NOMO-1 treated with dmso at 0.1 percent for 144 hours (cell line): ENCODE measurements around the gene SERPINH1.

Source experiments
- DNase-seq: peaks from one replicate; lab custom pipeline; 2025; ENCODE audit not compliant: unreplicated experiment; lab: John Stamatoyannopoulos, UW

SERPINH1 gene

GRCh38 chr11:75594211-75594610 is 32.2 kb downstream of the SERPINH1 start:
- no peak for DNase-seq

- no peak for DNase-seq
Observed at GRCh38 chr11:75595429-75595828, 33.4 kb downstream of the SERPINH1 start.

DNA sequence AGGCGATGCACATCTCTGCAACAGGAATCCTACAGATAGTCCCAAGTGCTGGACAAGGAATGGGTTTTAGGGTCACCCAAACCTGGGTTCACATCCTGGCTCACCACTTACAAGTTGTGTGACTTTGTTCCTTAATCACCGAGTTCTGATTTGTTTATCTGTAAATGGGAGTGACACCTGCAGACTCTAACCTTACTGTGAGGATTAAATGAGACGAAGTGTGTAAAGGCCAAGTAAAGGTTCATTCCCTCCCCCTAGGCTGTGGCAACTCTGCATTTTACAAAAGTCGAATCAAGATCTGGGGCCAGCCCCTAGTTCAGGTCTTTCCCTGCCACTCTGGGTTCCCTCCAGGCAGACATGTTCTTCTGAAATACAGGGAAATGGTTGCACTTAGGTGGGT is 34.9 kb downstream of the SERPINH1 start:
- no peak for DNase-seq

GRCh38 chr11:75597636-75598035 is 35.6 kb downstream of the SERPINH1 start:
- no peak for DNase-seq

DNA sequence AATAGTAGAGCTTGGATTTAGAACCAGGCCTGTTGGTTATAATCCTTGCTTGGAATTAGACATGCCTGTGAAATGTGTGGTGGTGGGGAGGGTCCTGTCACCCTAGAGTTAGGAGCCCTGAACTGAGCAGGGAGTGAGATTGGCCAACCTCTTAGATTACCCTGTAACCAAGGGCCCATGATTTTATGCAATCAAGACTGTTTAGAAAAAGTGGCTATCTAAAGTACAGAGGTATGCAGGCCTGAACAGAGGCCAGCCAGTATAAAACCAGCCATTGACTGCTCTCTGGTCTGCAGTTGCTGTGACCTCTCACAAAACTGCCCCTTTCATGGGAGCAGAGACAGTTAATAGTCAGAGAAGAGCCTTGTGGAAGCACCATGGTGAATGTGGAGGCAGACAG is 36.2 kb downstream of the SERPINH1 start:
- no peak for DNase-seq

DNA sequence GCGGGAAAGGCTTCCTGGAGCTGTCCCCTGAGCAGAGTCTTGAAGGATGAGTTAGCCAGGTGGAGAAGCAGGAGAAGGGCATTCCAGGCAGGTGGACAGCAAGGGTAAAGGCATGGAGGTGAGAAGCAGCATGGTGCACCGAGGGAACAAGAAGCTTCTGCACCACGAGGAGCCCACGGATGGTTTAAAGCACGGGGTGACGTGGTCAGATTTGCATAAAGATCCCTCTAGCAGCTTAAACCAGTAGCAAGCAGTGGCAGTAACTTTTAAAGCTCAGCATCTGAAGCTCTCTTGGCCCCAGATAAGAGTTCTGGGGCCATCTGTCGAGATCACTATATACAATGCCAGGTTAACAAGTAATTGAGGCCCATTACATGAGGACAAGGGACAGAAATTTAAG is 36.8 kb downstream of the SERPINH1 start:
- no peak for DNase-seq

GRCh38 chr11:75600356-75600755 is 38.3 kb downstream of the SERPINH1 start:
- no peak for DNase-seq

DNA sequence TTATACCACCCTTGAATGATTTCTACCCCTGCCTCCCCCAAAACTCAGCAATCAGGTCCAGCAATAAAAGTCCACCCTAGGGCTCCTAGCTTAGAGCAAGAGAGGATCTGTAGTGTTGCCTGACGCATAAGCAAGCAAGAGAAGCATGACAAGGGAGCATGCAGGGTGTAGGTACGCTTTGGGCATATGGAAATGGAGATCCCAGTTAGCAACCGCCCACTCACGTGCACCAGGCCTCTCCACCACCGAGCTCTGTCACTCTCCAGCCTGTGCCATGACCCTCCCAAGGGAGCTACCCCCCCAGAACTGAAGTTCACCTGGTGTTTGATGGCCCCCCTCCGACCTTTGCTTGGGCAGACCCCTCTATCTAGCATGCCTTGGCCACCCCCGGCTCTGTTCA is 39.4 kb downstream of the SERPINH1 start:
- no peak for DNase-seq

DNA sequence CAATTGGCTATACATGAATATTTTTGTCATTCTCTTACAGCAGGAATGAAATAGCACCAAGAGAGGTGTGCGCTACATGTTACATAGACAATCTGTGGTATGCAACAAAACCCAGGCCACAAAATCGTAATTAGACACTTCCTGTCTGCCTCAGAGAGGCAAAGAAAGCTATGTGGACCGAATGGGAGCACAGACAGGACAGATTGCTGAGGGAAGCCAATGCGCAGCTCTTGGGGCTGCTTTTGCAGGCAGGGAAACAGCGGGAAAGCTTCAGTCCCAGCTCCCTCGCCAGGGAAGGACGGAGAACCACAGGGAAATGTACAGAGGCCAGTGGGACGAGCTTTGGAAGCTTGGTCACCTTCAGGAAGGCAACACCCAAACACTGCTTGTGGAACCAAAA is 40.9 kb downstream of the SERPINH1 start:
- peak; percentile 38 for DNase-seq

- no peak for DNase-seq
Observed at GRCh38 chr11:75603791-75604736, 42.0 kb downstream of the SERPINH1 start.

GRCh38 chr11:75606099-75606498 is 44.0 kb downstream of the SERPINH1 start:
- no peak for DNase-seq

DNA sequence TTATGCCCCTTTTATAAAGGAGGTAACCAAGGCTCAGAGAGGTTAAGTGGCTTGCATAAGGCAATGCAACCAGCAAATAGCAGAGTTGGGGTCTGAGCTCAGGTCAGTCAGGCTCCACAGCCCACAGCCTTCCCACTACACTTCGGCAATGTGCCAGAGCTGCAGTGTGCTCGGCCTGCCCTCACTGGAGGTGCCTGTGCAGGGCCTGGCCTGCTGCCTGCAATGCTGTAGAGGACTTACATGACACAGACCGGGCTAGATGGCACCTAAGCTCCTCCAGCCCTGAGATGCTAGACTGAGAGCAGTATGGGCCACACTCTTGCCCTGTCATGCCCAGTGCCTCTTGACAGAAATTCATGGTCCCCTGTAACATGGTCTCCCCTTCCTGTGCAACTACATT is 49.8 kb downstream of the SERPINH1 start:
- no peak for DNase-seq

- no peak for DNase-seq
Observed at GRCh38 chr11:75615751-75616150, 53.7 kb downstream of the SERPINH1 start.

DNA sequence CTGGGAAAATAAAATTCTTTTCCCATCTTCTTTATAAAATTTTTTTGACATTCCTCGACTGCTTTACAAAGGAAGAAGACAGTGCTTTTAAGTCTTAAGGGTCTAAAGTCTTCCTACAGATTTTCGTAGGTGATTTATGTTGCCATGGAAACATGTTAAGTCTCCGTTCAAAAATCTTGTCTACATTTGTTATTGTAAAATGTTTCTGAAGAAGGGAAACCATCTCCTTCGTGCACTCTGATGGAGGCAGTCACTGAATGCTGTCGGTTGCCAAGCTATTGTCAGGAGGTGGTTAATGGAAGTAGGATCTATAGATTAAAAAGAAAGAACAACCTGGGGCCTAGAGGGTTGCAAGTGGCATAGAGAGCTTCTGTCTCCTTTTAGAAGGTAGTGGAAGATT is 54.2 kb downstream of the SERPINH1 start:
- no peak for DNase-seq
